SJSA1 (cell line): ENCODE results near the gene SPHK2. TPM values are rescaled to one million over a fixed set of nuclear protein-coding genes. Genes with fewer than 3 reads are reported as not detected.
"Not testable (repeated sequence)": the region's sequence is repeated elsewhere in the genome, so short reads cannot be mapped to it uniquely, and the experiment has no call there.

ENCODE experiments used
- DNase-seq, 2 experiments: peaks; one replicate each; pipeline ENCODE4 v3.0.0-alpha.2; 2015 to 2020; ENCODE audit warnings: low spot score in 2 of 2, low read depth in 1 of 2
- H3K27ac ChIP-seq: fragments of 250-450 bp; sonication (Bioruptor Pico); 2 replicates; pipeline ENCODE4 v1.5.1; 2020; ENCODE audit warnings: mild to moderate bottlenecking, moderate library complexity
- H3K27me3 ChIP-seq: fragments of 250-450 bp; sonication (Bioruptor Pico); replicated peaks from 2 replicates; pipeline ENCODE4 v1.5.1; 2020; ENCODE audit warnings: mild to moderate bottlenecking, moderate library complexity
- H3K36me3 ChIP-seq: fragments of 250-450 bp; sonication (Bioruptor Pico); 2 replicates; pipeline ENCODE4 v1.5.1; 2020; ENCODE audit warnings: mild to moderate bottlenecking
- H3K4me1 ChIP-seq: fragments of 250-450 bp; sonication (Bioruptor Pico); replicated peaks from 2 replicates; pipeline ENCODE4 v1.6.1; 2021; ENCODE audit warnings: mild to moderate bottlenecking
- H3K4me3 ChIP-seq: fragments of 250-450 bp; sonication (Bioruptor Pico); 2 replicates; pipeline ENCODE4 v1.5.1; 2020; ENCODE audit warnings: mild to moderate bottlenecking
- H3K9me3 ChIP-seq: fragments of 250-450 bp; sonication (Bioruptor Pico); replicated peaks from 2 replicates; pipeline ENCODE4 v1.5.1; 2020; ENCODE audit warnings: mild to moderate bottlenecking
- total RNA-seq: library from RNA; depleted of rRNA; stranded (reverse); fragments of >200 nt; shearing (Covaris generic); gene quantifications from 2 replicates; pipeline ENCODE4 v1.2.3, GENCODE V29; 2014; rRNA removed

The SPHK2 gene, protein sequence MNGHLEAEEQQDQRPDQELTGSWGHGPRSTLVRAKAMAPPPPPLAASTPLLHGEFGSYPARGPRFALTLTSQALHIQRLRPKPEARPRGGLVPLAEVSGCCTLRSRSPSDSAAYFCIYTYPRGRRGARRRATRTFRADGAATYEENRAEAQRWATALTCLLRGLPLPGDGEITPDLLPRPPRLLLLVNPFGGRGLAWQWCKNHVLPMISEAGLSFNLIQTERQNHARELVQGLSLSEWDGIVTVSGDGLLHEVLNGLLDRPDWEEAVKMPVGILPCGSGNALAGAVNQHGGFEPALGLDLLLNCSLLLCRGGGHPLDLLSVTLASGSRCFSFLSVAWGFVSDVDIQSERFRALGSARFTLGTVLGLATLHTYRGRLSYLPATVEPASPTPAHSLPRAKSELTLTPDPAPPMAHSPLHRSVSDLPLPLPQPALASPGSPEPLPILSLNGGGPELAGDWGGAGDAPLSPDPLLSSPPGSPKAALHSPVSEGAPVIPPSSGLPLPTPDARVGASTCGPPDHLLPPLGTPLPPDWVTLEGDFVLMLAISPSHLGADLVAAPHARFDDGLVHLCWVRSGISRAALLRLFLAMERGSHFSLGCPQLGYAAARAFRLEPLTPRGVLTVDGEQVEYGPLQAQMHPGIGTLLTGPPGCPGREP
- 7.1 and 8.8 TPM in 2 replicates for total RNA-seq

DNA sequence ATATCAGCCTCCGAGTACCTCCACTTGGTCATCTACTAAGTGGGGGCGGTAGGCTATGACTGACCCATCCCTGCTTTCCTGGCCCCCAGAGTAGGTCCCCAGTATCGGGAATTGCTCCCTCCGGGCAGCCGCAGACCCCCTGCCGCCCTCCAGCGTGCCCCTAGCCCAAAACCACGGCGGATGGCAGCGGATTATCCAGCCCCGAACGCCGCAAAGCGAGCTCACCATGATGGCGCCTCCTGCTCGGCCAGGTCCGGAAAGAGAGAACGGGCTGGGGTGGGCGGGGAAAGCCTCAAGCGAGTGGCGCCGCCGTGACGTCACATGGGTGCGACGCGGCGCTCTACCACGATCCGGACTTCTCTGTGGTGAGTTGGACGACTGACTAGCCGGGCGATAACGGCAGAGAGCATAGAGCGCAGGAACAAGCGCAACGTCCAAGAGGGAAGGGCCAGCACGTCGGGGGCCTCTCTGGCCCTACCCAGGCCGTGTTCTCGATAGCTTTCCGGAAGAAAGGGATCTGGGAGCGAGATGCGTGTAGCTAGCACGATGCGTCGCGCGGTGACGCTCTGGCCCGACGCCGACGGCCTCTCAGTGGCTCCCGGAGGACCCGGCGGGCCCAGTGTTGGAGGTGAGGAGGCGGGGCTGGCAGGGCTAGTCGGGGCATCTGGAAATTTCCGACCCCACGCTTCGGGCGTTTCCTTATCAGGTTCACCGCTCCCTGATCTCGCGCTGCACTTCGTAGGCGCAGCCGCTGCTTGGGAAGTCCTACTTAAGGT is at the start of gene SPHK2, which contains the start of gene RPL18:
Gene SPHK2 (plus strand): TSS at position 591 of the 776 bp plus-strand sequence. CDS start 1,009 bp downstream, outside the sequence.
Gene RPL18 (minus strand): TSS at position 263 of the 776 bp plus-strand sequence. CDS start 35 bp downstream, at position 228.
- peak within 1 kb of the TSS; percentile 72 for H3K27ac ChIP-seq
- no peaks in the 10 kb centered on the region; the same call in 1 of the 2 replicates for H3K27me3 ChIP-seq
- no peaks in the 10 kb centered on the region for H3K9me3 ChIP-seq
- peaks cover 47% of the 10 kb centered on the region for H3K36me3 ChIP-seq
- peaks cover 25% of the 10 kb centered on the region for H3K4me1 ChIP-seq
- peak within 1 kb of the TSS; percentile 67 for H3K4me3 ChIP-seq
- peak; percentile 99 for DNase-seq

DNA sequence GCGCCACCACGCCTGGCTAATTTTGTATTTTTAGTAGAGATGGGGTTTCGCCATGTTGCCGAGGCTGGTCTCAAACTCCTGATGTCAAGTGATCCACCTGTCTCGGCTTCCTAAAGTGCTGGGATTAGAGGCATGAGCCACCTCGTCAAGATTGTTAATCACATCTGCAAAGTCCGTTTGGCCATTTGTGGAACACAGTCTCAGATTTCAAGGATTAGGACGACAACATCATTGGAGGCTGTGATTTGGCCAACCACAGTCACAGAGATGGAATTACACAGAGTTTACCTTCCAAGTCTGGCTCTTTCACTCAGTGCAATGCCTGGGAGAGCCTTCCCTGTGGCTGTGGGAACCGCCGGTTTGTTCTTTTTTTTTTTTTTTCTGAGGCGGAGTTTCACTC is 49.5 kb upstream of the SPHK2 start:
- Histone ChIP-seq H3K27ac (no peak overlapping the region), H3K9me3 (no peaks in the 10 kb centered on the region), H3K4me3 (no peak overlapping the region), H3K27me3 (no peaks in the 10 kb centered on the region), H3K4me1 (peaks cover 29% of the 10 kb centered on the region), H3K36me3 (no peaks in the 10 kb centered on the region)
- DNase-seq = no peak

DNA sequence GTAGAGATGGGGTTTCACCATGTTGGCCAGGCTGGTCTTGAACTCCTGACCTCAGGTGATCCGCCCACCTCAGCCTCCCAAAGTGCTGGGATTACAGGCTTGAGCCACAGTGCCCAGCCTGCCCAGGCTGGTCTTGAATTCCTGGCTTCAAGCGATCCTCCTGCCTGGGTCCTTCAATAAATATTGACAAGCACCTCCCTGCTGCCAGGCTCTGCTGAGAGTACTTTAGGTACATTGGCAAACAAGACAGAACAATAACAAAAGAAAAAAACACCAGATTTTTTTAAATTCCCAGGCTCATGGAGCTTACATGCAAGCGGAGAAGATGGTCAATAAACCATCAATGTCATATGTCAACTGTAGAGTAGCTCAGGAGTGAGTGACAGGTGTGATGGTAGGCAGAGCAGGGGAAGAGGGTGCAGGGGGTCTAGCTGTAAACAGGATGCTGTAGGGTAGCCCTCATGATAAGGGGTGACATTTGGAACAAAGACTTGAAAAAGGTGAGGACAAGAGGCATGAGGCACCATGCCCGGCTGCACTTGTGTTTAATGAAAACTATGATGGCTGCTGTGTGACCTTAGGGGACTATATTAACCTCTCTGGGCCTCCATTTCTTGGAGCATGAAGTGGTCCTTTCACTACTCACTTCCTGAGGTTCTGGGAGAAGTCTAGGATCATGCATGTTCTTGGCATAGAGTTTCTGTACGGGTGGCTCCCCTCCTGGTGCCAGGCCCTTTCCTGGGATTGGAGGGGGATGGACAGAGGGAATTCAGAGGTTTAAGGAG is 47.7 kb upstream of the SPHK2 start:
- Histone ChIP-seq H3K4me3 (no peak overlapping the region), H3K36me3 (no peaks in the 10 kb centered on the region), H3K4me1 (peaks cover 16% of the 10 kb centered on the region), H3K27ac (no peak overlapping the region), H3K27me3 (no peaks in the 10 kb centered on the region), H3K9me3 (no peaks in the 10 kb centered on the region)
- no peak for DNase-seq

DNA sequence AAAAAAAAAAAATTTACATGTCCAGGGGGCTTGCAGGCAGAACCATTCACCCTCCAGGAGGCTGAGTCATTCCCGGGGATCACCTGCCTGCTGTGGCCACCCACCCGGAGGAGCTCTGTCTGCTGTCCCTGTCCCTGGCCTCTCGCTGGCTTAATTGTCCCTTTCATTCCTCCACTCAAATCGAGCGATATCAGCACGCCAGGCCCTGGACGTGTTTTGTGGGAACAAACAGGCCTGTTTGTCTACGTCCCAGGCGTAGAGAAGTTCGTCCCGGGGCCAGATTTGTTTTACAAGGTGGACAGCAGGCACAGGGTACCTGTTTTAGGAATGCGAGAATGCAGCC is 46.2 kb upstream of the SPHK2 start:
- Histone ChIP-seq H3K4me3 (no peak overlapping the region), H3K36me3 (no peaks in the 10 kb centered on the region), H3K27me3 (no peaks in the 10 kb centered on the region), H3K4me1 (peaks cover 8% of the 10 kb centered on the region), H3K9me3 (no peaks in the 10 kb centered on the region), H3K27ac (no peak overlapping the region)
- no peak for DNase-seq

DNA sequence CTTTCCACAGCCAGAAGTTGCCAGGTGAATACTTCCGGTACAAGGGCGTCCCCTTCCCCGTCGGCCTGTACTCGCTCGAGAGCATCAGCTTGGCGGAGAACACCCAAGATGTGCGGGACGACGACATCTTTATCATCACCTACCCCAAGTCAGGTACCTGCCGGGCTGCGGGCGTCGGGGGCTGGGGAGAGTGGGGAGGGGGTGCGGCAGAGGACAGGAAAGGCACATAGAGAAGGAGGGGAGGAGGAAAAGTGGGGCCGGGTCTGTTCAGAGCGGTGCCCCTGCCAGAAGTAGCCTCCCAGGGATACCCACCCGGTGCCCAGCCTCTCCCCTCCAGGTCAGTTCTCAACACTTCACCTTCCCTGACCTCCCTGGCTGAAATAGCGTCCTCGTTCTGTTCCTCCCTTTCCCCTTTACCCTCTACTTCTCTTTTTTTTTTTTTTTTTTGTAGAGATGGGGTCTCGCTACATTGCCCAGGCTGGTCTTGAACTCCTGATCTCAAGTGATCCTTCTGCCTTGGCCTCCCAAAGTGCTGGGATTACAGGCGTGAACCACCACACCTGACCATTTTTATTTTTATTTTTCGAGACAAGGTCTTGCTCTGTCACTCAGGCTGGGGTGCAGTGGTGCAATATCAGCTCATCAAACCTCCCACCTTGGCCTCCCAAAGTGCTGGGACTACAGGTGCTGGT is 43.2 kb upstream of the SPHK2 start:
- Histone ChIP-seq H3K4me3 (no peak overlapping the region), H3K36me3 (no peaks in the 10 kb centered on the region), H3K4me1 (no peaks in the 10 kb centered on the region; the same call in 1 of the 2 replicates), H3K27ac (no peak overlapping the region), H3K9me3 (no peaks in the 10 kb centered on the region), H3K27me3 (no peaks in the 10 kb centered on the region)
- DNase-seq = no peak

DNA sequence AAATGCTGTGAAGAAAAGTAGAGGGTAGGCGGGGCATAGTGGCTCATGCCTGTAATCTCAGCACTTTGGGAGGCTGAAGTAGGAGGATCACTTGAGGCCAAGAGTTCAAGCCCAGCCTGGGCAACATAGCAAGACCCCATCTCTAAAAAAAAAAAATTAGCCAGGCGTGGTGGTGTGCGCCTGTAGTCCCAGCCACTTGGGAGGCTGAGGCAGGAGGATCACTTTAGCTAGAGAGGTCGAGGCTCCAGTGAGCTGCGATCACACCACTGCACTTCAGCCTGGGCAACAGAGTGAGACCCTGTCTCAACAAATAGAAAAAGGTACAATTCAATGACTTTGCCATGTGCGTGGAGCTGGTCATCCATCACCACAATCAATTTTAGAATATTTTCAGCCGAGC is 41.4 kb upstream of the SPHK2 start:
- H3K9me3 ChIP-seq, H3K4me1 ChIP-seq, H3K36me3 ChIP-seq, H3K27ac ChIP-seq, H3K27me3 ChIP-seq, DNase-seq, H3K4me3 ChIP-seq: not testable (repeated sequence)

DNA sequence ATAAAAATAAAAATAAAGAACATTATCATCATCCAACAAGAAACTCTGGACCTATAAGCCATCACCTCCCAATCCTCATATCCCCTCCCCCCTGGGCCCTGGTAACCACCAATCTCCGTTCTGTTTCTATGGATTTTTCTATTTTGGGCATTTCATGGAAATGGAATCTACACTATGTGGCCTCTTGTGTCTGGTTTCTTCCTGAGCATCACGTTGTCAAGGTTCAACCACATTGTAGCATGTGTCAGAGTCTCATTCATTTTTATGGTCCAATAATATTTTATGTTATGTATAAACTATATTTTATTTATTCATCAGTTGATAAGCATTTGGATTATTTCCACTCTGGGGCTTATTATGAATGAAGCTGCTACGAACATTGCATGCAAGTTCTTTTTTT is 40.4 kb upstream of the SPHK2 start:
- Histone ChIP-seq H3K9me3 (no peaks in the 10 kb centered on the region), H3K4me3 (no peak overlapping the region), H3K36me3 (no peaks in the 10 kb centered on the region), H3K27ac (no peak overlapping the region), H3K27me3 (no peaks in the 10 kb centered on the region), H3K4me1 (no peaks in the 10 kb centered on the region)
- no peak for DNase-seq

DNA sequence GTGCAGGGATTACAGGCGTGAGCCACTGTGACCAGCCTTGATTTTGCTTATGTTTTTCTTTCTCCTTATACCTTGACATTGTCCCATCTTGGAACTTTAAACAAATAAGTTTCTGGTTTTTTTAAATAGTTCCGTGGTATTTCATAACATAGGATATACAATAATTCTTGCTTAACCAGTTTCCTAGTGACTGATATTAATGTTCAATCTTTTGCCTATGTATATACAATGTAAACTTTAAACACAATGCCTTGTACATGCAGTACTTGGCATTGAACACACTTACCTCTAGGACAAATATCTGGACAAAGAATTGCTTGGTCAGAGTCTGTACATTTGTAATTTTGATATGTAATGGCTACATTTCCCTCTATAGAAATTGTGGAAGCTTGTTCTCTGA is 37.1 kb upstream of the SPHK2 start:
- Histone ChIP-seq H3K4me1 (no peaks in the 10 kb centered on the region), H3K27ac (no peak overlapping the region), H3K27me3 (no peaks in the 10 kb centered on the region), H3K9me3 (no peaks in the 10 kb centered on the region), H3K4me3 (no peak overlapping the region), H3K36me3 (no peaks in the 10 kb centered on the region)
- no peak for DNase-seq

DNA sequence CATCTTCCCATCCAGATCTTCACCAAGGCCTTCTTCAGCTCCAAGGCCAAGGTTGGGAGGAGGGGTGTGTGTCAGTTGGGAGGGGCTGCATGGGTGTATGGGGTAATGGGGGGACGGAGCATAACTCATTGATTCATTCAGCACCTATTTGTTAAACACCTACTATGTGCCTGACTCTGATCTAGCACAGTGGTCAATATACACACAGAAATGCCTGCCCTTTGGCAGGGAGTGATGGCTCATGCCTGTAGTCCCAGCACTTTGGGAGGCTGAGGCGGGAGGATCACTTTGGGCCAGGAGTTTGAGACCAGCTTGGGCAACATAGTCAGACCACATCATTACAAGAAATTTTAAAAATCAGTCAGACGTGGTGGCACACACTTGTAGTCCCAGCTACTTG is 31.9 kb upstream of the SPHK2 start:
- no peaks in the 10 kb centered on the region for H3K9me3 ChIP-seq
- no peak for DNase-seq
- peaks cover 8% of the 10 kb centered on the region for H3K4me1 ChIP-seq
- H3K27me3 ChIP-seq = no peaks in the 10 kb centered on the region
- no peak overlapping the region for H3K27ac ChIP-seq
- H3K36me3 ChIP-seq = no peaks in the 10 kb centered on the region
- H3K4me3 ChIP-seq = no peak overlapping the region

DNA sequence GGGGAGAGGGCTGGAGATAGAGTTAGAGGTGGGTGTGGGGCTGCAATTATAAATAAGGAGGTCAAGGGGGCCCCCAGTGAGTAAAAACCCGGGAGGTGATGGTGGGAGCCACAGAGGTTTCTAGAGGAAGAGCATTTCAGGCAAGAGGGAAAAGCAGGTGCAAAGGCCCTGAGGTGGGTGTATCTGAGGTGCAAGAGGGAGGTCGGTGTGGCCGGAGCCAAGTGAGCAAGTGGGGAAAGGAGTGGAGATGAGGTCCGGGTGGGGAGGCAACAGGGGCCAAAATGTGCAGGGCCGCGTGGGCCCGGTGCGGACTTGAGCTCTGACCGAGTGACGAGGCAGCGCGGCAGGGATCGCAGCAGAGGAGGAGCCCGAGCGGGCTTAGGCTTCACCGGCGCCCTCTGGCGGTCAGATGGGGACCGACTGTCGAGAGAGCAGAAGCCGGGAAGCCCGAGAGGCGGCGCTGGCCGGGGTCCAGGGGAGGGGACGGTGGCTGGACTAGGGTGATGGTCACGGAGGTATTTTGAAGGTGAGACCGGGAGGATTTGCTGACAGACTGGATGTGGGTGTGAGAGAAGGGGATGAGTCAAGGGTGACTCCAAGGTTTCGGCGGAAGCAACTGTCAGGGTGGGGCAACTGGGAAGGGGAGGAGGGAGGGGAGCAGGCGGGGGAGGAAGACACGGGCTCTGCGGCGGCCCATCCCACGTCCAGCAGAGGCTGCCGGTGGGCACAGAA is 30.5 kb upstream of the SPHK2 start:
- no peaks in the 10 kb centered on the region for H3K36me3 ChIP-seq
- H3K4me1 ChIP-seq = peaks cover 8% of the 10 kb centered on the region
- peak overlapping the region; percentile 36 for H3K4me3 ChIP-seq
- DNase-seq = peak; percentile 86 to 92
- no peaks in the 10 kb centered on the region for H3K27me3 ChIP-seq
- no peaks in the 10 kb centered on the region for H3K9me3 ChIP-seq
- no peak overlapping the region for H3K27ac ChIP-seq

DNA sequence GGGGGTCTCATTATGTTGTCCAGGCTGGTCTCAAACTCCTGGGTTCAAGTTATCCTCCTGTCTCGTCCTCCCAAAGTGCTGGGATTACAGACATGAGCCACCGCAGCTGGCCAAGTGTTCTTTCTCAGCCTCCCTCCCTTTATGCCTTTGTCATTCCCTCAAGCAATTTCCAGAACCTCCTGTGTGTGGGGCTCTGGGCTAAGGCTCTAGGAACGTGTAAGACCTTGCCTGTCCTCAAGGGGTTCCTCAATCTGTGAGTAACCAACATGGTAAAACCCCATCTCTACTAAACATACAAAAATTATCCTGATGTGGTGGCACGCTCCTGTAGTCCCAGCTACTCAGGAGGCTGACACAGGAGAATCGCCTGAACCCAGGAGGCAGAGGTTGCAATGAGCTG is 28.3 kb upstream of the SPHK2 start:
- H3K36me3 ChIP-seq = no peaks in the 10 kb centered on the region
- DNase-seq = no peak

DNA sequence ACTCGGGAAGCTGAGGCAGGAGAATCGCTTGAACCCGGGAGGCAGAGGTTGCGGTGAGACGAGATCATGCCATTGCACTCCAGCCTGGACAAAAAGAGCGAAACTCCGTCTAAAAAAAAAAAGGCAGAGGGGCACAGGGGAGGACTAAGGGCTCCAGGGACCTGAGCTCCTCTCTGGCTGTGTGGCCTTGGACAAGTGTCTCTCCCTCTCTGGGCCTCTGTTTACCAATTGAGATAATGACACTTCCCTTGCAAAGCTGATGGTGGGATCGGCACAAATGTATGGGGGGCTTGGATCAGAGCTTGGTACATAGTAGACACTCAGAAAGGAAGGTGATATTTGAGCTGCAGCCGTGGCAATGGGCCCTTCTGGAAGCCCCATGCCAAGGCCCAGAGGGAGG is 24.1 kb upstream of the SPHK2 start:
- H3K27me3 ChIP-seq = peaks cover 9% of the 10 kb centered on the region; the same call in 1 of the 2 replicates
- H3K4me3 ChIP-seq = no peak overlapping the region
- H3K27ac ChIP-seq = no peak overlapping the region
- H3K4me1 ChIP-seq = no peaks in the 10 kb centered on the region
- H3K9me3 ChIP-seq = no peaks in the 10 kb centered on the region
- no peaks in the 10 kb centered on the region for H3K36me3 ChIP-seq
- no peak for DNase-seq

More for the DNA sequence above, 28.3 kb upstream of the SPHK2 start:
- H3K27me3 ChIP-seq = no peaks in the 10 kb centered on the region
- H3K4me1 ChIP-seq = peaks cover 8% of the 10 kb centered on the region
- no peaks in the 10 kb centered on the region for H3K9me3 ChIP-seq
- H3K4me3 ChIP-seq = no peak overlapping the region
- H3K27ac ChIP-seq = no peak overlapping the region
